A549 (cell line): ENCODE data around the gene TTC7B.

ENCODE experiments used
- EHF ChIP-seq: fragments of 250-450 bp; sonication (Bioruptor Pico); IDR thresholded peaks from 2 replicates; pipeline ENCODE4 v1.5.0; 2020; ENCODE audit warnings: mild to moderate bottlenecking
- EP300 ChIP-seq, 2 experiments: fragments of >200 bp; sonication (Bioruptor Twin); formaldehyde crosslinking; IDR thresholded peaks; 2 replicates in 1 of 2; 3 replicates in 1 of 2; pipeline ENCODE4 v1.6.1; 2016 to 2017
- HDAC2 ChIP-seq: fragments of 200-600 bp; sonication (generic); IDR thresholded peaks from 2 replicates; pipeline ENCODE4 v1.6.1; 2016
- MAZ ChIP-seq: fragments of 150-350 bp; IDR thresholded peaks from 2 replicates; pipeline ENCODE4 v1.6.1; 2014; ENCODE audit warnings: antibody characterized with exemption, low read depth, low read length, borderline replicate concordance
- NR3C1 ChIP-seq: fragments of >200 bp; sonication (Bioruptor Twin); formaldehyde crosslinking; IDR thresholded peaks from 3 replicates; pipeline ENCODE4 v1.6.1; 2017
- RFX5 ChIP-seq: fragments of 450-650 bp; IDR thresholded peaks from 2 replicates; pipeline ENCODE4 v1.7.1; 2014; ENCODE audit warnings: antibody characterized with exemption, mild to moderate bottlenecking, moderate library complexity
- SMC3 ChIP-seq: fragments of >200 bp; sonication (Bioruptor Twin); formaldehyde crosslinking; IDR thresholded peaks from 3 replicates; pipeline ENCODE4 v1.6.1; 2018; ENCODE audit warnings: inconsistent platforms
- ZSCAN20 ChIP-seq: fragments of 250-450 bp; sonication (Bioruptor Pico); IDR thresholded peaks from 2 replicates; pipeline ENCODE4 v1.8.0; 2022; ENCODE audit warnings: mild to moderate bottlenecking, moderate library complexity
- TF ChIP-seq, protein P1 (sequence below): fragments of >200 bp; sonication (Bioruptor Twin); formaldehyde crosslinking; IDR thresholded peaks from 3 replicates; pipeline ENCODE4 v1.5.1; 2016
- TF ChIP-seq, protein P2 (sequence below): IDR thresholded peaks from 2 replicates; pipeline ENCODE4 v1.6.1; 2012
- TF ChIP-seq, protein P3 (sequence below): fragments of 200-600 bp; sonication (generic); IDR thresholded peaks from 2 replicates; pipeline ENCODE4 v1.6.1; 2016; ENCODE audit warnings: antibody characterized with exemption, mild to moderate bottlenecking, moderate library complexity

DNA sequence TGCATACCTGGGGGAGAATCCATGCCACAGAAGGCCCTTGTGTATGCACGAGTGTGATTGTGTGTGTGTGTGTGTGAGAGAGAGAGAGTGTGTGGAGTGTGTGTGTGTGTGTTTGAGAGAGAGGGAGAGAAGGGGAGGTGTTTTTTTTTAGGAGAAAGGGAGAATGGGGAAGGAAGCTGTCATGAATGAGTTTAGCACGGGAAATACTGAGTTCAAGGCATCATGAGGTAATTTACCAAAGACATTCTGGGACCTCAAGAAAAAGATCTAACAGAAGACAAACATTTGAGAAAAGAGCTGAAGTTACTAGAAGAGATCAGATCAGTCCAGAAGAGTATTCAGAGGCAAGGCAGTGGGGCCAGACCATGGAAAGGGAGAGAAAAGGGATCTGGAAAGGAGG is 157.1 kb downstream of the TTC7B start:
- TF ChIP-seq, protein P1, sequence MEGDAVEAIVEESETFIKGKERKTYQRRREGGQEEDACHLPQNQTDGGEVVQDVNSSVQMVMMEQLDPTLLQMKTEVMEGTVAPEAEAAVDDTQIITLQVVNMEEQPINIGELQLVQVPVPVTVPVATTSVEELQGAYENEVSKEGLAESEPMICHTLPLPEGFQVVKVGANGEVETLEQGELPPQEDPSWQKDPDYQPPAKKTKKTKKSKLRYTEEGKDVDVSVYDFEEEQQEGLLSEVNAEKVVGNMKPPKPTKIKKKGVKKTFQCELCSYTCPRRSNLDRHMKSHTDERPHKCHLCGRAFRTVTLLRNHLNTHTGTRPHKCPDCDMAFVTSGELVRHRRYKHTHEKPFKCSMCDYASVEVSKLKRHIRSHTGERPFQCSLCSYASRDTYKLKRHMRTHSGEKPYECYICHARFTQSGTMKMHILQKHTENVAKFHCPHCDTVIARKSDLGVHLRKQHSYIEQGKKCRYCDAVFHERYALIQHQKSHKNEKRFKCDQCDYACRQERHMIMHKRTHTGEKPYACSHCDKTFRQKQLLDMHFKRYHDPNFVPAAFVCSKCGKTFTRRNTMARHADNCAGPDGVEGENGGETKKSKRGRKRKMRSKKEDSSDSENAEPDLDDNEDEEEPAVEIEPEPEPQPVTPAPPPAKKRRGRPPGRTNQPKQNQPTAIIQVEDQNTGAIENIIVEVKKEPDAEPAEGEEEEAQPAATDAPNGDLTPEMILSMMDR: no peak
- TF ChIP-seq ZSCAN20 (CRISPR knock-in tag): no peak
- no peak for TF ChIP-seq EHF (CRISPR knock-in tag)
- no peak for TF ChIP-seq RFX5
- TF ChIP-seq, protein P2, sequence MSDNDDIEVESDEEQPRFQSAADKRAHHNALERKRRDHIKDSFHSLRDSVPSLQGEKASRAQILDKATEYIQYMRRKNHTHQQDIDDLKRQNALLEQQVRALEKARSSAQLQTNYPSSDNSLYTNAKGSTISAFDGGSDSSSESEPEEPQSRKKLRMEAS: no peak
- TF ChIP-seq HDAC2: no peak
- no peak for TF ChIP-seq SMC3
- TF ChIP-seq EP300 (IDR thresholded peaks at IDR 0.05): no peak
- no peak for TF ChIP-seq MAZ
- TF ChIP-seq NR3C1: no peak
- TF ChIP-seq, protein P3, sequence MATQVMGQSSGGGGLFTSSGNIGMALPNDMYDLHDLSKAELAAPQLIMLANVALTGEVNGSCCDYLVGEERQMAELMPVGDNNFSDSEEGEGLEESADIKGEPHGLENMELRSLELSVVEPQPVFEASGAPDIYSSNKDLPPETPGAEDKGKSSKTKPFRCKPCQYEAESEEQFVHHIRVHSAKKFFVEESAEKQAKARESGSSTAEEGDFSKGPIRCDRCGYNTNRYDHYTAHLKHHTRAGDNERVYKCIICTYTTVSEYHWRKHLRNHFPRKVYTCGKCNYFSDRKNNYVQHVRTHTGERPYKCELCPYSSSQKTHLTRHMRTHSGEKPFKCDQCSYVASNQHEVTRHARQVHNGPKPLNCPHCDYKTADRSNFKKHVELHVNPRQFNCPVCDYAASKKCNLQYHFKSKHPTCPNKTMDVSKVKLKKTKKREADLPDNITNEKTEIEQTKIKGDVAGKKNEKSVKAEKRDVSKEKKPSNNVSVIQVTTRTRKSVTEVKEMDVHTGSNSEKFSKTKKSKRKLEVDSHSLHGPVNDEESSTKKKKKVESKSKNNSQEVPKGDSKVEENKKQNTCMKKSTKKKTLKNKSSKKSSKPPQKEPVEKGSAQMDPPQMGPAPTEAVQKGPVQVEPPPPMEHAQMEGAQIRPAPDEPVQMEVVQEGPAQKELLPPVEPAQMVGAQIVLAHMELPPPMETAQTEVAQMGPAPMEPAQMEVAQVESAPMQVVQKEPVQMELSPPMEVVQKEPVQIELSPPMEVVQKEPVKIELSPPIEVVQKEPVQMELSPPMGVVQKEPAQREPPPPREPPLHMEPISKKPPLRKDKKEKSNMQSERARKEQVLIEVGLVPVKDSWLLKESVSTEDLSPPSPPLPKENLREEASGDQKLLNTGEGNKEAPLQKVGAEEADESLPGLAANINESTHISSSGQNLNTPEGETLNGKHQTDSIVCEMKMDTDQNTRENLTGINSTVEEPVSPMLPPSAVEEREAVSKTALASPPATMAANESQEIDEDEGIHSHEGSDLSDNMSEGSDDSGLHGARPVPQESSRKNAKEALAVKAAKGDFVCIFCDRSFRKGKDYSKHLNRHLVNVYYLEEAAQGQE: no peak
